ENCODE measurements around the gene TNRC6C. TPM values are rescaled to one million over a fixed set of nuclear protein-coding genes. Genes with fewer than 3 reads are reported as not detected.

TNRC6C gene
- total and polyA plus RNA-seq, 2 experiments from 2014 or later, result 4.2 to 5.6 TPM

- no peak for DNase-seq (ENCODE audit: low spot score)
- no peak overlapping the region for H2AFZ ChIP-seq
- no peak overlapping the region for H3K4me3 ChIP-seq
- no peaks in the 10 kb centered on the region for H3K79me2 ChIP-seq
- TF ChIP-seq EZH2 (IDR thresholded peaks at IDR 0.05; ENCODE audit: borderline replicate concordance) (no peak), EZH2phosphoT487 (IDR thresholded peaks at IDR 0.05; ENCODE audit: low read depth, severe bottlenecking, unreplicated experiment) (no peak)
- TF ChIP-seq, protein P1, sequence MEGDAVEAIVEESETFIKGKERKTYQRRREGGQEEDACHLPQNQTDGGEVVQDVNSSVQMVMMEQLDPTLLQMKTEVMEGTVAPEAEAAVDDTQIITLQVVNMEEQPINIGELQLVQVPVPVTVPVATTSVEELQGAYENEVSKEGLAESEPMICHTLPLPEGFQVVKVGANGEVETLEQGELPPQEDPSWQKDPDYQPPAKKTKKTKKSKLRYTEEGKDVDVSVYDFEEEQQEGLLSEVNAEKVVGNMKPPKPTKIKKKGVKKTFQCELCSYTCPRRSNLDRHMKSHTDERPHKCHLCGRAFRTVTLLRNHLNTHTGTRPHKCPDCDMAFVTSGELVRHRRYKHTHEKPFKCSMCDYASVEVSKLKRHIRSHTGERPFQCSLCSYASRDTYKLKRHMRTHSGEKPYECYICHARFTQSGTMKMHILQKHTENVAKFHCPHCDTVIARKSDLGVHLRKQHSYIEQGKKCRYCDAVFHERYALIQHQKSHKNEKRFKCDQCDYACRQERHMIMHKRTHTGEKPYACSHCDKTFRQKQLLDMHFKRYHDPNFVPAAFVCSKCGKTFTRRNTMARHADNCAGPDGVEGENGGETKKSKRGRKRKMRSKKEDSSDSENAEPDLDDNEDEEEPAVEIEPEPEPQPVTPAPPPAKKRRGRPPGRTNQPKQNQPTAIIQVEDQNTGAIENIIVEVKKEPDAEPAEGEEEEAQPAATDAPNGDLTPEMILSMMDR (IDR thresholded peaks at IDR 0.05; ENCODE audit: poor library complexity), result no peak
- 88% methylated on average over 7 of the region's 7 CpGs for WGBS (ENCODE audit: low lambda C conversion rate, missing lambda C conversion rate)
- no peak overlapping the region for H3K27ac ChIP-seq
- no peaks in the 10 kb centered on the region for H3K27me3 ChIP-seq
- no peaks in the 10 kb centered on the region for H3K9me3 ChIP-seq (ENCODE audit: low read depth)
- no peaks in the 10 kb centered on the region for H3K4me1 ChIP-seq (ENCODE audit: insufficient read depth)
- H3K9me2 ChIP-seq (replicated peaks; ENCODE audit: insufficient read depth), result no peaks in the 10 kb centered on the region
- no peak overlapping the region for H3K4me2 ChIP-seq
- H4K20me1 ChIP-seq (ENCODE audit: insufficient read depth, poor library complexity, severe bottlenecking), result no peaks in the 10 kb centered on the region
- no peaks in the 10 kb centered on the region for H3K36me3 ChIP-seq (replicated peaks; ENCODE audit: insufficient read depth, low read depth)
Measured at GRCh38 chr17:78010759-78011158, 52.3 kb downstream of the TNRC6C start.

DNA sequence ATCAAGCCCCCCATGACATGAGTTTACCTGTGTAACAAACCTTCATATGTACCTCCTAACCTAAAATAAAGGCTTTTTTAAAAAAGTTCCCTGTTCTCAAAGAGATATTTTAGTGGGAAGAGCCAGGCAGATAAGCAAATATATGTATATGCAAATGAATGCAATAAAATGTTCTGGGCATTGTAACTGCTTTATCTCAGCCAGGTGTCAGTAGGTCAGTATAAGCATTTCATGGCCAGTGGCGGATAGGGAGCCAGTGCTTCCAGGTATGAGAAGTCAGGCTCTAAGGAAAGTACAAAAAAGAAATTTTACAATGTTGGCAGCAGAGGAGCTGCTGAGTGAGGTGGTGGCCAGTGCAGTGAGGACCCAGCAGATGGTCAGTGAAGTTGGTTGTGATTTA is 53.9 kb downstream of the TNRC6C start:
- TF ChIP-seq EZH2phosphoT487 (IDR thresholded peaks at IDR 0.05; ENCODE audit: low read depth, severe bottlenecking, unreplicated experiment) (no peak), EZH2 (IDR thresholded peaks at IDR 0.05; ENCODE audit: borderline replicate concordance) (no peak)
- TF ChIP-seq, protein P1 (IDR thresholded peaks at IDR 0.05; ENCODE audit: poor library complexity), result no peak
- Histone ChIP-seq H3K27ac (no peak overlapping the region), H3K9me2 (replicated peaks; ENCODE audit: insufficient read depth) (no peaks in the 10 kb centered on the region), H3K27me3 (no peaks in the 10 kb centered on the region), H3K4me3 (no peak overlapping the region), H4K20me1 (ENCODE audit: insufficient read depth, poor library complexity, severe bottlenecking) (no peaks in the 10 kb centered on the region), H3K4me1 (ENCODE audit: insufficient read depth) (no peaks in the 10 kb centered on the region), H3K79me2 (no peaks in the 10 kb centered on the region), H3K4me2 (no peak overlapping the region), H3K9me3 (ENCODE audit: low read depth) (no peaks in the 10 kb centered on the region), H2AFZ (no peak overlapping the region), H3K36me3 (replicated peaks; ENCODE audit: insufficient read depth, low read depth) (no peaks in the 10 kb centered on the region)
- DNase-seq (ENCODE audit: low spot score), result no peak
- WGBS (ENCODE audit: low lambda C conversion rate, missing lambda C conversion rate), result 76% methylated on average over 1 of the region's 1 CpG

DNA sequence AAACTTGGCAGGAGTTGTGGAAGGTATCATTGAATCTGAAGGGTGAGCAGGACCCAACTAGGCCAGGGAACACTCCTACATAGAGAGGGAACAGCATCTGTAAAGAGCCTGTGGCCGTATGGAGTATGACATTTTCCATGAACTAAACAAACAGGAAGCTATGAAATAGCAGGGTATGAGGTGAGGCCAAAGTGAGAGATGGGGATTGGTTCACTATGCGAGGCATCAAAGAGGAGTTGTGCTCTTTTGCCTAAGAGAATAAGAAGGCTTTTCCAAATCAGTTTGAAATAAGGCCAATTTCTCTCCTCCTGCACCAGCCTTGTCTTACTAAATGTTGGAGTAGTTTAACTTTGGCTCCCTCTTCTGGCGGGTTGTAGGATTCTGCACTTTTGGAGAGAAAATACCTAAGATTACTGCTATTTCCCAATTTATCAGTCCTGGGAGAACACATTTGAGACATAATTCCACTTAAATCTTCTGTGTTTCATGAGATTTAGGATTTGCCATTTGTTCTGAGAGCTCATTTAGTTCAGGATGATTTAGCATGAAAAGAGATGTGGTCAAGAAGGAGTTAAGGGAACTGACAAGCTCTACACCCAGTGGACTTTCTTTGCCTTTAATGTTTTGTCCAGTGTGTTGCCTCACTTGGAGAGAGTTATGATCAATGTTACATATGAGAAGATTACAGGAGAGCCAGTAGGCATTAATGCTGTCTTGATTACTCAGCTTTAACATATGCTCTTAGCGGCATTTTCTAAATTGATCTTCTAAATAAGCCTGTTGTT is 55.4 kb downstream of the TNRC6C start:
- Histone ChIP-seq H3K4me2 (no peak overlapping the region), H4K20me1 (ENCODE audit: insufficient read depth, poor library complexity, severe bottlenecking) (no peaks in the 10 kb centered on the region), H3K36me3 (replicated peaks; ENCODE audit: insufficient read depth, low read depth) (no peaks in the 10 kb centered on the region), H3K4me3 (no peak overlapping the region), H3K79me2 (no peaks in the 10 kb centered on the region), H3K4me1 (ENCODE audit: insufficient read depth) (no peaks in the 10 kb centered on the region), H2AFZ (no peak overlapping the region), H3K9me2 (replicated peaks; ENCODE audit: insufficient read depth) (no peaks in the 10 kb centered on the region), H3K9me3 (ENCODE audit: low read depth) (no peaks in the 10 kb centered on the region), H3K27ac (no peak overlapping the region), H3K27me3 (no peaks in the 10 kb centered on the region)
- DNase-seq (ENCODE audit: low spot score), result peak; percentile 82
- 53% methylated on average over 4 of the region's 4 CpGs for WGBS (ENCODE audit: low lambda C conversion rate, missing lambda C conversion rate)
- TF ChIP-seq EZH2 (IDR thresholded peaks at IDR 0.05; ENCODE audit: borderline replicate concordance), result no peak
- TF ChIP-seq EZH2phosphoT487 (IDR thresholded peaks at IDR 0.05; ENCODE audit: low read depth, severe bottlenecking, unreplicated experiment), result no peak
- TF ChIP-seq, protein P1 (IDR thresholded peaks at IDR 0.05; ENCODE audit: poor library complexity), result peak; percentile 94

All from hepatocyte (in vitro differentiated cells).